HepG2 (cell line): ENCODE data around the gene GSTA5. TPM values are rescaled to one million over a fixed set of nuclear protein-coding genes. Genes with fewer than 3 reads are reported as not detected.
A peak's percentile ranks its signal among the peaks of the same experiment; 100 is the strongest.

Experiments used
- DRAP1 ChIP-seq: IDR thresholded peaks from 2 replicates; pipeline ENCODE4 v1.6.1; 2016; ENCODE audit warnings: missing genetic modification reagents, missing compliant biosample characterization
- GMEB2 ChIP-seq: IDR thresholded peaks from 2 replicates; pipeline ENCODE4 v1.6.1; 2016; ENCODE audit warnings: missing biosample characterization, missing genetic modification reagents, low read depth
- IRF2 ChIP-seq: IDR thresholded peaks from 2 replicates; pipeline ENCODE4 v1.6.1; 2018; ENCODE audit warnings: missing genetic modification reagents, missing compliant biosample characterization
- KDM2A ChIP-seq: sonication (generic); formaldehyde crosslinking; IDR thresholded peaks from 2 replicates; pipeline ENCODE4 v1.4.0; 2020; ENCODE audit warnings: low read depth, missing genetic modification reagents, borderline replicate concordance
- MTERF4 ChIP-seq: sonication (generic); formaldehyde crosslinking; IDR thresholded peaks from 2 replicates; pipeline ENCODE4 v1.8.0; 2023; ENCODE audit warnings: mild to moderate bottlenecking, missing genetic modification reagents
- NFKBIZ ChIP-seq: IDR thresholded peaks from 2 replicates; pipeline ENCODE4 v1.6.1; 2018; ENCODE audit warnings: missing genetic modification reagents, missing compliant biosample characterization
- PAF1 ChIP-seq: IDR thresholded peaks from 2 replicates; pipeline ENCODE4 v1.6.1; 2016; ENCODE audit warnings: missing genetic modification reagents, missing compliant biosample characterization
- PHF8 ChIP-seq: sonication (generic); formaldehyde crosslinking; IDR thresholded peaks from 2 replicates; pipeline ENCODE4 v1.5.0; 2020; ENCODE audit warnings: missing genetic modification reagents
- TEF ChIP-seq: sonication (generic); formaldehyde crosslinking; IDR thresholded peaks from 2 replicates; pipeline ENCODE4 v1.5.0; 2020; ENCODE audit warnings: missing genetic modification reagents
- TP53 ChIP-seq: sonication (generic); formaldehyde crosslinking; conservative IDR thresholded peaks from 2 replicates; pipeline ENCODE4 v1.4.0; 2020; ENCODE audit warnings: missing genetic modification reagents
- ZNF232 ChIP-seq: sonication (generic); formaldehyde crosslinking; IDR thresholded peaks from 2 replicates; pipeline ENCODE4 v1.4.0; 2020; ENCODE audit warnings: missing genetic modification reagents, borderline replicate concordance
- ZNF318 ChIP-seq: sonication (generic); formaldehyde crosslinking; IDR thresholded peaks from 2 replicates; pipeline ENCODE4 v1.4.0; 2020; ENCODE audit warnings: mild to moderate bottlenecking, missing genetic modification reagents
- ZNF354B ChIP-seq: sonication (generic); formaldehyde crosslinking; IDR thresholded peaks from 2 replicates; pipeline ENCODE4 v1.8.0; 2022; ENCODE audit warnings: mild to moderate bottlenecking, missing genetic modification reagents
- ZNF598 ChIP-seq: sonication (generic); formaldehyde crosslinking; IDR thresholded peaks from 2 replicates; pipeline ENCODE4 v1.5.1; 2020; ENCODE audit warnings: mild to moderate bottlenecking, missing genetic modification reagents, borderline replicate concordance
- ZNF883 ChIP-seq: sonication (generic); formaldehyde crosslinking; IDR thresholded peaks from 2 replicates; pipeline ENCODE4 v1.5.1; 2020; ENCODE audit warnings: mild to moderate bottlenecking, missing genetic modification reagents; ENCODE audit errors: not compliant biosample characterization
- polyA plus RNA-seq, 8 experiments: library from polyadenylated mRNA; depleted of rRNA in 3 of 8; stranded (reverse) in 7 of 8; unstranded in 1 of 8; fragments of >200 nt; fragmentation: Illumina TruSeq in 4 of 8; extraction: Trizol in 4 of 8; gene quantifications; 2 replicates each; pipeline versions ENCODE4 v1.2.1 to v1.2.3, GENCODE V29; 2011 to 2016; ENCODE audit warnings: low read depth in 4 of 8, missing spikeins in 1 of 8, mixed read lengths in 1 of 8; ENCODE audit not compliant: insufficient read depth in 1 of 8
- total RNA-seq, 5 experiments: library from RNA; depleted of rRNA; stranded (reverse); fragments of >200 nt; fragmentation: Illumina TruSeq; extraction: Trizol; gene quantifications; 2 replicates each; pipeline ENCODE4 v1.2.3, GENCODE V29; 2016; ENCODE audit warnings: low read depth in 1 of 5

The GSTA5 gene
- total and polyA plus RNA-seq, 2 of the 13 experiments (the other 11 are each of a cell fraction or from before 2014, with no cell fraction given): not detected

GRCh38 chr6:52881996-52882841 lies 41.6 kb upstream of the GSTA5 start (continued):
- TF ChIP-seq ZNF318 (CRISPR knock-in tag): no peak
- TF ChIP-seq PHF8 (CRISPR knock-in tag): no peak
- TF ChIP-seq ZNF354B (CRISPR knock-in tag): no peak
- no peak for TF ChIP-seq TP53
- no peak for TF ChIP-seq GMEB2 (CRISPR knock-in tag)
- TF ChIP-seq TEF (CRISPR knock-in tag): no peak
- no peak for TF ChIP-seq ZNF883
- TF ChIP-seq ZNF232 (CRISPR knock-in tag): no peak; the same call in 1 of the 2 replicates
- no peak; the same call in 1 of the 2 replicates for TF ChIP-seq DRAP1 (CRISPR knock-in tag)
- TF ChIP-seq ZNF598 (CRISPR knock-in tag): no peak; the same call in 1 of the 2 replicates
- TF ChIP-seq PAF1: no peak
- no peak for TF ChIP-seq NFKBIZ
- TF ChIP-seq MTERF4 (CRISPR knock-in tag): 0 out of 2 replicates have a peak, but pooled peaks have one; percentile 39
- no peak for TF ChIP-seq IRF2 (CRISPR knock-in tag)
- 0 out of 2 replicates have a peak, but pooled peaks have one; percentile 60 for TF ChIP-seq KDM2A (CRISPR knock-in tag)
